Right lobe of liver (tissue), 4 donors: ENCODE results near the gene NKAIN2.

Experiments
- POLR2A ChIP-seq: fragments of 450-650 bp; IDR thresholded peaks from one replicate; pipeline ENCODE4 v1.6.1; 2017; ENCODE audit warnings: antibody characterized with exemption, mild to moderate bottlenecking
- TF ChIP-seq, protein P1 (sequence below), 4 donors: fragments of 200-600 bp in 3 of 4; fragments of 450-650 bp in 1 of 4; IDR thresholded peaks; one replicate each; pipeline versions ENCODE4 v1.5.1 to v1.8.0; 2016 to 2022; ENCODE audit warnings: antibody characterized with exemption in 4 of 4, mild to moderate bottlenecking in 2 of 4
- donor health status: DM: no; HTN: no; CAD: no.
- donor health status: DM: no; HTN: no; CAD: no.
- donor health status: DM: no; HTN: yes; CAD: no.

- TF ChIP-seq, protein P1, sequence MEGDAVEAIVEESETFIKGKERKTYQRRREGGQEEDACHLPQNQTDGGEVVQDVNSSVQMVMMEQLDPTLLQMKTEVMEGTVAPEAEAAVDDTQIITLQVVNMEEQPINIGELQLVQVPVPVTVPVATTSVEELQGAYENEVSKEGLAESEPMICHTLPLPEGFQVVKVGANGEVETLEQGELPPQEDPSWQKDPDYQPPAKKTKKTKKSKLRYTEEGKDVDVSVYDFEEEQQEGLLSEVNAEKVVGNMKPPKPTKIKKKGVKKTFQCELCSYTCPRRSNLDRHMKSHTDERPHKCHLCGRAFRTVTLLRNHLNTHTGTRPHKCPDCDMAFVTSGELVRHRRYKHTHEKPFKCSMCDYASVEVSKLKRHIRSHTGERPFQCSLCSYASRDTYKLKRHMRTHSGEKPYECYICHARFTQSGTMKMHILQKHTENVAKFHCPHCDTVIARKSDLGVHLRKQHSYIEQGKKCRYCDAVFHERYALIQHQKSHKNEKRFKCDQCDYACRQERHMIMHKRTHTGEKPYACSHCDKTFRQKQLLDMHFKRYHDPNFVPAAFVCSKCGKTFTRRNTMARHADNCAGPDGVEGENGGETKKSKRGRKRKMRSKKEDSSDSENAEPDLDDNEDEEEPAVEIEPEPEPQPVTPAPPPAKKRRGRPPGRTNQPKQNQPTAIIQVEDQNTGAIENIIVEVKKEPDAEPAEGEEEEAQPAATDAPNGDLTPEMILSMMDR (IDR thresholded peaks at IDR 0.05): no peak
- no peak for TF ChIP-seq POLR2A
These were observed 320.0 kb downstream of the NKAIN2 start for GRCh38 chr6:124123617-124124209.
